HG02981 (cell line): Measurements from ENCODE around the gene CLVS2.

Source experiments
- ATAC-seq: cut with Tn5 transposase; IDR thresholded peaks from one replicate; pipeline ENCODE4 v1.9.1; 2021; ENCODE audit warnings: mild to moderate bottlenecking, moderate library complexity; ENCODE audit not compliant: unreplicated experiment

CLVS2 gene

GRCh38 chr6:123024976-123025375, 28.9 kb downstream of the CLVS2 start:
- ATAC-seq = no peak

GRCh38 chr6:123027408-123027807, 31.4 kb downstream of the CLVS2 start:
- ATAC-seq = no peak

- ATAC-seq = no peak
Observed at GRCh38 chr6:123028263-123028662, 32.2 kb downstream of the CLVS2 start.

GRCh38 chr6:123030282-123030681, 34.2 kb downstream of the CLVS2 start:
- no peak for ATAC-seq

GRCh38 chr6:123036648-123037047, 40.6 kb downstream of the CLVS2 start:
- ATAC-seq = no peak

GRCh38 chr6:123039431-123039830, 43.4 kb downstream of the CLVS2 start:
- ATAC-seq = no peak

- no peak for ATAC-seq
Observed at GRCh38 chr6:123042401-123042800, 46.4 kb downstream of the CLVS2 start.

GRCh38 chr6:123044341-123044860, 48.4 kb downstream of the CLVS2 start:
- no peak for ATAC-seq

GRCh38 chr6:123053602-123054225, 57.7 kb downstream of the CLVS2 start:
- ATAC-seq = no peak

GRCh38 chr6:123055256-123055655, 59.2 kb downstream of the CLVS2 start:
- no peak for ATAC-seq

GRCh38 chr6:123062670-123063069, 66.6 kb downstream of the CLVS2 start:
- no peak for ATAC-seq

GRCh38 chr6:123064038-123064437, 68.0 kb downstream of the CLVS2 start:
- ATAC-seq = no peak

GRCh38 chr6:123074616-123075015, 78.6 kb downstream of the CLVS2 start:
- ATAC-seq = no peak

GRCh38 chr6:123085403-123085802, 89.4 kb downstream of the CLVS2 start:
- no peak for ATAC-seq

GRCh38 chr6:123089226-123089625, 93.2 kb downstream of the CLVS2 start:
- no peak for ATAC-seq

GRCh38 chr6:123091091-123091895, 95.3 kb downstream of the CLVS2 start:
- no peak for ATAC-seq

GRCh38 chr6:123091896-123092271, 95.8 kb downstream of the CLVS2 start:
- ATAC-seq = no peak

- no peak for ATAC-seq
Observed at GRCh38 chr6:123094795-123095194, 98.8 kb downstream of the CLVS2 start.

- no peak for ATAC-seq
Observed at GRCh38 chr6:123105561-123105960, 109.5 kb downstream of the CLVS2 start.

- no peak for ATAC-seq
Observed at GRCh38 chr6:123116370-123116769, 120.3 kb downstream of the CLVS2 start.

- no peak for ATAC-seq
Observed at GRCh38 chr6:123117145-123117908, 121.3 kb downstream of the CLVS2 start.

GRCh38 chr6:123118811-123119210, 122.8 kb downstream of the CLVS2 start:
- no peak for ATAC-seq
